VCaP (cell line): ENCODE data around the gene ALOXE3.

Experiments used
- H3K27ac ChIP-seq: fragments of 450-650 bp; 2 replicates; pipeline ENCODE4 v1.5.1; 2017
- TF ChIP-seq, protein P1 (sequence below): fragments of 450-650 bp; conservative IDR thresholded peaks from 2 replicates; pipeline ENCODE4 v1.5.1; 2017; ENCODE audit warnings: mild to moderate bottlenecking, moderate library complexity

Gene ALOXE3

DNA sequence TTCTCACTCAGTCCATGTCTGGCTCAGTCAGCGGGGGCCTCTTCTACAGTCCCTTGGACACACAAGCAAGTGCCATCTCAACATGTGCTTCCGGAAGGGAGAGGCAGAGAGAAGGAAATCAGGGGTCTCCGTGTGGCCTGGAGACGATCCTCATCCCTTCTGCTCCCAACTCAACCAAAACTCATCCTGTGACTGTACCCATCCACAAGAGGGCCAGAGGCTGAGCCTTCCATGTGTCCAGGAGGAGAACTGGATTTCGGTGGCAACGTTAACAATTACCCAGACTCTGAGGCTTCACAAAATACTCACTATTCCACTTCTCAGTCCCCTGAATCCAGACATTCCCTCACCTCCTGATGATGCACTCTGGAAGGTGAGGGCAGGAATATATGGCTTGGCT lies 23.0 kb downstream of the ALOXE3 start:
- TF ChIP-seq, protein P1, sequence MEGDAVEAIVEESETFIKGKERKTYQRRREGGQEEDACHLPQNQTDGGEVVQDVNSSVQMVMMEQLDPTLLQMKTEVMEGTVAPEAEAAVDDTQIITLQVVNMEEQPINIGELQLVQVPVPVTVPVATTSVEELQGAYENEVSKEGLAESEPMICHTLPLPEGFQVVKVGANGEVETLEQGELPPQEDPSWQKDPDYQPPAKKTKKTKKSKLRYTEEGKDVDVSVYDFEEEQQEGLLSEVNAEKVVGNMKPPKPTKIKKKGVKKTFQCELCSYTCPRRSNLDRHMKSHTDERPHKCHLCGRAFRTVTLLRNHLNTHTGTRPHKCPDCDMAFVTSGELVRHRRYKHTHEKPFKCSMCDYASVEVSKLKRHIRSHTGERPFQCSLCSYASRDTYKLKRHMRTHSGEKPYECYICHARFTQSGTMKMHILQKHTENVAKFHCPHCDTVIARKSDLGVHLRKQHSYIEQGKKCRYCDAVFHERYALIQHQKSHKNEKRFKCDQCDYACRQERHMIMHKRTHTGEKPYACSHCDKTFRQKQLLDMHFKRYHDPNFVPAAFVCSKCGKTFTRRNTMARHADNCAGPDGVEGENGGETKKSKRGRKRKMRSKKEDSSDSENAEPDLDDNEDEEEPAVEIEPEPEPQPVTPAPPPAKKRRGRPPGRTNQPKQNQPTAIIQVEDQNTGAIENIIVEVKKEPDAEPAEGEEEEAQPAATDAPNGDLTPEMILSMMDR: no peak
- H3K27ac ChIP-seq: no peak overlapping the region

DNA sequence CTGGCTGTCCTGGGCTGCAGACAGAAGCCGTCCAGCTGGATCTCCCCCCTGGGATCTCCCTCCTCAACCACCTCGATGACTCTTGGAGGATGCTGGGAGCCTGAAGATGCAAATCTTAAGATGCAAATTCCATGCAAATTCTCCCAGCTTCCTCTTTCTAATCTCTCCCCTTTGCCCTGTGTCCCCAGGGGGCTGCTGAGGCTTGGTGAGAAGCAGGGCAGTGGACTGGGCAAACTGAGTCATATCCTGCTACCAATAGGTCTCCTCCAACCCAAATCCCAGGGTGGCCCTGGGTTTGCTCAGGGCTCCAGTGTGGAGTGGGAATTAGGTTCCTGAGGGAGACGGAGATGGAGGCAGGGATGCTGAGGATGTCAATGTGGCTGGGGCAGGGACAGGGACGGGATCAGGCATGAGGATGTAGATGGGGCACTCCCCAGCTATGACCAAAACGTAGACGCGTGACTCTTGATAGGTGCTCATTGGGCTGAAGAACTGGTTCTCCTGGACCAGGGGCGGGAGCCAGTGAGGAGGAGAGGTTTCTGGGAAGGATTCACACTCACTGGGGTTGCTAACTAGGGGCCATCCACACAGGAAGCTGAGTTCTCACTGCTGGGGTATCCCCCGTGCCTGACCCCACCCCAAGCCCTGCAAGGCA lies 27.2 kb downstream of the ALOXE3 start:
- TF ChIP-seq, protein P1: no peak
- H3K27ac ChIP-seq: no peak overlapping the region

DNA sequence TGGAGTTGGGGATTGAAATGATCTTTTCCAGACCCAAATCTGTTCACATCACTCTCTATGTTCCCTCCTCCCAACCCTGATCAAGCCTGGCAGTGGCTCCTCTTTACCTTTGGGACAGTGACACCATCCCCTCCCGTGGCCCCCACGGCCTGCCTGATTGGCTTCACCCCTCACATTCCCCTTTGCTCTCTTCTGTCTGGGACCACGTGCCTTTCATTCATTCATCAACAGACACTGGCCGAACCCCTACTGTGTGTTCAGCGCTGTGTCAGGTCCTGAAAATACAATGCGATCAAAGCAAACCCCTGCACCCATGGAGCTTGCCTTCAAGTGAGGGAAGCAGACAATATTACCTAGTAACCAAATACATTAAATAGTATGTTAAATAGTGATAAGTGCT lies 28.6 kb downstream of the ALOXE3 start:
- TF ChIP-seq, protein P1: no peak
- no peak overlapping the region for H3K27ac ChIP-seq

DNA sequence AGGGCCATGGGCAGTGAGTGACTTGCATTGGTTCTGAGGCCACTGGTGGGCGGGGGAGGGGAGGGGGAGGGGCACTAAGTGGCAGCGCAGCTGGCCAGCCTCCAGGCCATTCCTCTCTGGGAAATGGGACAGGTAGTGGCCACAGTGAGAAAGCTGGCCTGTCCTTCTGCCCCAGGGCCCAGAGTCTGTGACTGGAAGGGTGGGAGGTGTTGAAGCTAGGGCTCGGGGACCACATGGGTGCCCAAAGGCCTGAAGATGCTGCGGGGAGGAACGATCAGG lies 30.4 kb downstream of the ALOXE3 start:
- TF ChIP-seq, protein P1: no peak
- no peak overlapping the region for H3K27ac ChIP-seq

DNA sequence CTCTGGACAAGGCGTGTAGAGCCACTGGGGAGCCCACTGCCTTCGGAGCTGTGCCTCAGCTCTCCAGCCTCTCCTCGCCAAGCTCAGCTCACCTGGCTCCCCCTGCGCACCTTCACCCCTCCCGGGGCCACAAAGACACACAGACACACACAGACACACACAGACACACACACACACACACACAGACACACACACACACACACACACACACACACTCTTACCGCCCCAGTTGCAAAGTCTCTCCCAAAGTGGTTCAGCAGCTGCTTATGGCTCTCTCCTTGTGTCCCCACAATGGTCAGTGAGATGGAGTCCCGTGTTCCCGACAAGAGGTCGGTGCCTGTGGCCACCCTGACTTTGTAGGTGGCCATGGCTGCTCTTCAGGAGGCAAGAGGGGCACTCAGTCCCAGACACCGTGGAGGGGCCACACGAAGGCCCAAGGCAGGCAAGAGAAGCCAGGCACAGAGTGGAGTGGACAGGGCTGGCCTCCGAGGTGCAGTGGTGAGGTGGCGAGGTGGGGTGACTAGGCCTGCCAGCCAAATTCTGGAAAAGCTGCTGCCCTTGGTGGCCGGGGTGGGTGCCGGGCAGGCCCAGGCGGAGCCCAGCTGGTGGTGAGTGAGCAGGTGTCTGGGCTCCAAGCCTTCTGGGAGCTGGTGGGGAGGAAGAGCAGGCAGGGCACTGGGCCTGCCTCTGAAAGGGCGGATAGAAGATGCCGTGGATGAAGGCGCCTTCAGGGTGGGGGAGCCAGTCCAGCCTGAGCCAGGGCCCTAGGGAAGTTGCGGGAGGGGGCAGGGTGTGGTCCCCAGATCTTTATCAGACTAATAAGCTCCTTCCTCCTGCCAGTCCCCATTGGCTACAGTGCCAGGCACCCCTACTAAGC lies 31.0 kb downstream of the ALOXE3 start, which contains the start of gene ALOX12B:
Gene ALOX12B, minus strand, starts transcription at position 642 of the 877 bp plus-strand sequence. Its CDS starts 274 bp downstream, at position 368.
- no peak within 1 kb of the TSS for H3K27ac ChIP-seq
- TF ChIP-seq, protein P1: no peak

DNA sequence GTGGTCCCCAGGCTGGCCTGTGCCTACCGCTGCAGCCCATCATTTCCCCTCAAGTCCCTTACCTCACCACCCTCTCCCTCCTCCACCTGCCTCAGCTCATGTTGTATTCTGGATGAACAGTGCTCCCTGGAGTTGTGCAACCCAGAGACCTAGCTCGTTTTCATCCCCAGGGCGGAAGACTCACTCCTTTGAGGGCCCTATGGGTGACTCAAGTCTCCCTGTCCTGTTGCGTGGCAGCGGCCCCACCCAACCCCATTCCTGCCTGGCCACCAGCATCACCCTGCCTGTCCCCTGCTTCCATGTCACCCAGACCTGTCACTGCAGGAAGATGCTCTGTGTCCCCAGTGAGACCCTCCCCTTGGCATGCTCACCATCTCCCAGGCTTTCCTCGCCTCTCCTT lies 34.1 kb downstream of the ALOXE3 start:
- no peak overlapping the region for H3K27ac ChIP-seq
- TF ChIP-seq, protein P1: no peak

DNA sequence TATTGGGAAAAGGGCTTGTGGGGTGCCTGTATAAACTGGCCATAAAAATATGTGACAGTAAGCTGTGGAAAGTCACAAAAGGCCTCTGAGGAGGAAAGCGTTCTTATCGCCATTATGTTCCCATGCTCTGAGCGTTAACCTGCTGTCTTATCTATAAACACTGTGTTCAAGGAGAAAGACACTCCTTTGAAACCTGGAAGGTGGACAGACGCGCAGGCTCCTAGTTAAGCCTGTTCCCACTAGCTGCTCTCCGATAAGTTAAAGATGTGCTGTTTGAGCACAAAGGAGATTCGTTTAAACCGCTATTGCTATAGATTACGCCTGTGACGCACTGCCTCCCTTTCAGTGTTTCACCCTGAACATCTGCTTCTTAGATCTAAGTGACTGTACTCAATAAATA lies 36.0 kb downstream of the ALOXE3 start:
- no peak overlapping the region for H3K27ac ChIP-seq

More for the DNA sequence above, 36.0 kb downstream of the ALOXE3 start:
- TF ChIP-seq, protein P1: no peak
